GM04504 (cell line): Measurements from ENCODE around the gene CD80.

ENCODE experiments used
- DNase-seq: peaks from one replicate; pipeline ENCODE4 v3.0.0-alpha.2; 2012; ENCODE audit warnings: low read depth

Gene CD80

GRCh38 chr3:119543147-119543546, 16.3 kb downstream of the CD80 start:
- no peak for DNase-seq

GRCh38 chr3:119542168-119542767, 17.1 kb downstream of the CD80 start:
- no peak for DNase-seq

GRCh38 chr3:119541547-119541946, 17.9 kb downstream of the CD80 start:
- no peak for DNase-seq

- no peak for DNase-seq
Measured at GRCh38 chr3:119538772-119539171, 20.6 kb downstream of the CD80 start.

GRCh38 chr3:119536757-119537156, 22.7 kb downstream of the CD80 start:
- DNase-seq, result no peak

GRCh38 chr3:119534296-119534695, 25.1 kb downstream of the CD80 start:
- DNase-seq, result no peak

DNA sequence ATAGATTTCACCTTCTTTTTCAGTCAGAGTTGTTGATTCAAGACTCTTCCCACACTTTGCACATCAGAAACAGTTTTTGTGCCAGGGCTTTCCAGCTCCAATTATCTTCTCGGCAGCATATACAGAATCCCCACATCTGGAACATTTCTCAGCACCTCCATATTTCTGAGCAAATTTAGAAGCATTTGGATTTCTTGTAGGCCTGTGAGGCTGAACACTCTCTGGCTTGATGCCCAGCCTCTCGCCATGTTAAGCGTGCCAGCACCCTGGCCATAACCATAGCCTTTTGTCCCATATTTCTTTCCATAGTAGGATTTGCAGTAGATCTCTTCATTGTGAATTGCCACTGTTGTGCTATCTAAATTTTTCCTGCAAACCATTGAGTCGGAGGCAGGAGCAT, 28.3 kb downstream of the CD80 start:
- no peak for DNase-seq

- no peak for DNase-seq
Measured at GRCh38 chr3:119530456-119530855, 29.0 kb downstream of the CD80 start.

DNA sequence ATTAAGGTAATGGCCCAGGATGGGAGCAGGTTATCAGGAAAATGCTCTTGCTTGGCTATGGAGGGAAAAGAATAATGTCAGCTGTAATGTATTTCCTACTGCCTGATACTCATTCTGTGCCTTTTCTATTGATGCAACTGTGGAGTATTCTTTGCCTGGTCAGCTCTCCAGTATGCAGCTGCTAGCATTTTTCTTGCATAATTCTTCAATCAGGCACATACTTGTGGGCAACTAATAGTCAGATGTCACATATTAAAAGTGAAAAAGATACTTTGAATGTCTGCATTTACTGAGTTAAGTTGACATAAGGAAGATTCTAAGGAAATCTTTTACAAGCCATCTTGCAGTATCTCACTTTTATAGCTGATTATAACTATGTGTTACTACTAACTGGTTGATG, 29.5 kb downstream of the CD80 start:
- DNase-seq, result peak; percentile 61

DNA sequence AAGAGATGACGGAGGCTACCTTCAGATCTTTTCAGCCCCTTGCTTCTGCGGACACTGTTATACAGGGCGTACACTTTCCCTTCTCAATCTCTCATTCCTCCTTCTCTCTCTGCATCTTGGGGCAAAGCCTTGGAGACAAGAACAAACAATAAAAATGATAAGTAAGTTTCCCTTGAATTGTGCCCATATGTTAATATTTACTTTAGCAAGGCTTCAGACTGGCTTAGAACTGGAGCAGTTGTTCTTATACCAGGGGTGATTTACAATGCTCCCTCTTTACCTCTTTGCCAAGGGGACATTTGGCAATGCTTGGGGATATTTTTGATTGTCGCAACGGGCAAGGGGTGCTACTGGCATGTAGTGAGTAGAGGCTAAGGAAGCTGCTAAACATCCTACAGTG, 31.7 kb downstream of the CD80 start:
- no peak for DNase-seq

- no peak for DNase-seq
Measured at GRCh38 chr3:119524931-119525662, 34.3 kb downstream of the CD80 start.

DNA sequence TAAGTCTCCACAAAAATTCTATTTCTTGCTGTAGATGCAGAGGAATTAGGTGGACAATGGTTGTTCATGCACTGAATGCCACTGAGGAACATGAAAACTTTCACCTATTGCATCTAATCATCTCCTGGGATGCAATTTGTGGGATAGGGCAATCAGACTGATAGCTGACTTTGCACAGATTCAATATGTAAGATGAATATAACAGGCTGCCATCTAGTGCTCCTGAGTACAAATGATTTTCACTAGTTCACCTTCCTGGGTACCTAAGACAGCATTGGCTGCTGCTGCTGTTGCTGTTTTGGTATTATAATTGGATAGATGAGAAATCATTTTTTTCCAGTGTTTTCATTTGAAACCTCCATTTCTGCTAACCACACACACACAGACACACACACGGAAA, 41.4 kb downstream of the CD80 start:
- DNase-seq, result no peak

- no peak for DNase-seq
Measured at GRCh38 chr3:119517112-119517511, 42.3 kb downstream of the CD80 start.

DNA sequence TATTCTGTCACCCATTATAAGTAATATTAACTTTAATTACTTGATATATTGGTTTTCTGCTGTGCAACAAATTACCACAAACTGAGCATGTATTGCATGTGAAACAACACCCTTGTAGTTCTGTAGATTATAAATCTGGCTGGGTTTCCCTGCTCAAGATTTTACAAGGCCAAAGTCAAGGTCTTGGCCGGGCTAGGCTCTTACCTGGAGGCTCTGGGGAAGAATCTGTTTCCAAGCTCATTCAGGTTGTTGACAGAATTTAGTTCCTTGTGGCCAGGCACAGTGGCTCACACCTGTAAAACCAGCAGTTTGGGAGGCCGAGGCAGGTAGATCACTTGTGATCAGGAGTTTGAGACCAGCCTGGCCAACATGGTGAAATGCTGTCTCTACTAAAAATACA, 44.8 kb downstream of the CD80 start:
- DNase-seq, result no peak

GRCh38 chr3:119510690-119511089, 48.7 kb downstream of the CD80 start:
- no peak for DNase-seq

DNA sequence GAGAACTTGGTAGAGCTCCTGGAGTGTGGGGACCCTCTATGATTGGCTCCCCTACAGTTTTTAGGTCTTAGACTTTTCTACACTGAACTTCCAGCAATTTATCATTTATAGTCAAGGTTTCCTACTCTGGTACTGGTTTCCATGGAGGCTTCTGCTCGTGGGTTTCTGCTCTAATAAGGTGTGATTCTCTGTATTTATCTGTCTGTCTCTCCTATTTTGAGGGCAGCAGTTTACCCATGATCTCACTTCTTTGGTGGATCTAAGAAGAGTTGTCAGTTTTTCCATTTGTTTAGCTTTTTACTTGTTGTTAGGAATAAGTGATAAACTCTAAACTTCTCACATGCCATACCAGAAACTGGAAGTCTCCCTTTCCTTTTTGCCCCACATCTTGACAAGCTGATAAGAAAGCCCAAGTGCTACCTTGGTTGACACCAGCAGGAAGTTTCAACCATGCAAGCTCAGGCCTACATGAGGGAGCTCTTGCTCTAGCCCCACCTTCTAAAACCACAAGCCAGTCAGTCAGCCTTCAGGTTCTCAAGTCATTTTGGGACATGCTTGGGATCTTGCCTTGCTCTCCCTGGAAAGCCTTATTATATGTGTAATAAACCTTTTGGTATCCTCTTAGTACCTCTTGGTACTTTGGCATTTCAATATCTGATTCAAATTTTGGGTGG, 51.1 kb downstream of the CD80 start:
- no peak for DNase-seq

DNA sequence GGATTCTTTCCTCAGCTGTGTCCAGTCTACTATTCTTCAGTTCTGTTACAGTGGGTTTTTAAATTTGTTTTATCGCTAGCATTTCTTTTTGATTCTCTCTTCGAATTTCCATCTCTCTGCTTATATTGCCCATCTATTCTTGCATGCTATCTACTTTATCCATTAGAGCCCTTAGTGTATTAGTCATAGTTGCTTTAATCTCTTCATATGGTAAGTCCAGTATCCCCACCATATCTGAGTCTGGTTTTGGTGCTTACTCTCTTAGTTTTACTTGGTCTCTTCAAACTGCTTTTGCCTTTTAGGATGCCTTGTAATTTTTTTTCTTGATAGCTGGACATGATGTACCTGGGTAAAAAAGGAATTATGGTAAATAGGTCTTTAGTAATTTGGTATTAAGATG, 52.0 kb downstream of the CD80 start:
- no peak for DNase-seq

GRCh38 chr3:119506631-119507030, 52.8 kb downstream of the CD80 start:
- no peak for DNase-seq

- no peak for DNase-seq
Measured at GRCh38 chr3:119500901-119501300, 58.5 kb downstream of the CD80 start.

GRCh38 chr3:119500265-119500664, 59.1 kb downstream of the CD80 start:
- DNase-seq, result no peak

DNA sequence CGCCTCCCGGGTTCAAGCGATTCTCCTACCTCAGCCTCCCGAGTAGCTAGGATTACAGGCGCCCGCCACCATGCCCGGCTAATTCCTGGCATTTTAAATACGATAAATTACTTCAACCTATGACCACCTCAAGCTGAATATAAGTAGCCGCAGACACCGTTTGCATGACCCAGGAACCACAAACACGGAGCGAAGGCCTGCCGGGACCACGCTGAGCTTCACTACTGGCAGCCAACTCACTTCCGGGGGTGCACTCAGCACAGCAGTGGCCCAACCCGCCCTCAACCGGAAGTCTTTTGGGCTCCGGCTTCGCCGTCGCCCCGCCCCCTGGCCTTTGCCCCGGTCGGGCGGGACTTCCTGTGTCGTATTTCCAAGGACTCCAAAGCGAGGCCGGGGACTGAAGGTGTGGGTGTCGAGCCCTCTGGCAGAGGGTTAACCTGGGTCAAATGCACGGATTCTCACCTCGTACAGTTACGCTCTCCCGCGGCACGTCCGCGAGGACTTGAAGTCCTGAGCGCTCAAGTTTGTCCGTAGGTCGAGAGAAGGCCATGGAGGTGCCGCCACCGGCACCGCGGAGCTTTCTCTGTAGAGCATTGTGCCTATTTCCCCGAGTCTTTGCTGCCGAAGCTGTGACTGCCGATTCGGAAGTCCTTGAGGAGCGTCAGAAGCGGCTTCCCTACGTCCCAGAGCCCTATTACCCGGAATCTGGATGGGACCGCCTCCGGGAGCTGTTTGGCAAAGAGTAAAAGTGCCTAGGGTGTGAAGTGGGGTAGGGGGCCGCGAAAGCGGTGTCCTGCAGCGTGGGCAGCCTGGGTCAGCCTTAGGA, 61.0 kb downstream of the CD80 start, which contains the start of gene TIMMDC1:
TSS of gene TIMMDC1 (plus strand) at position 362 of the 826 bp plus-strand sequence. CDS start at position 549, 187 bp downstream.
- DNase-seq, result peak; percentile 92

DNA sequence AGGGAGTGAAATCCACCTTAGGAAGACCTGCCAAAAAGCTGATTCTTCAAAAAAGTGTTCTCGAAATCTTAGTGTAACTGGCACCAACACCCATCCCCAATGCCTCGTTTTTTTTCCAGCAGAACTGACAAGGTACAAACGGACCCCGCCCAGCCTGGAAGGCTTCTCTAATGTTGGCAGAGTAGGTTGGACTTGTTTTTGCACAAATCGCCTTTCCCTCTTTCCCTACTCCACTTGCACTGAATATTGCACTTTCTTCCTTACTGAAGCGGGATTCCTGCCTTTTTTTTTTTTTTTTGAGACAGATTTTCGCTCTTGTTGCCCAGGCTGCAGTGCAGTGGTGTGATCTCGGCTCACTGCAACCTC, 61.6 kb downstream of the CD80 start:
- peak; percentile 5 for DNase-seq

GRCh38 chr3:119494597-119494996, 64.8 kb downstream of the CD80 start:
- no peak for DNase-seq
